Activated T-helper 1 cell treated with anti-CD3 and anti-CD28 coated beads, Interleukin-12 subunit alpha, Interleukin-12 subunit beta, Interleukin-2, Interleukin-4 antibody, amounts not matched to agents 30 ng/mL and 10 ng/mL and 1 ng/mL, durations not matched to agents 14 hours and 24 hours and 36 hours (primary cell): Measurements from ENCODE around the gene F13A1. TPM values are rescaled to one million over a fixed set of nuclear protein-coding genes. Genes with fewer than 3 reads are reported as not detected.

Experiments used
- DNase-seq: peaks from one replicate; pipeline ENCODE4 v3.0.0; 2021; ENCODE audit warnings: low spot score
- H3K27ac Mint-ChIP-seq: one replicate; pipeline ENCODE4 v1.8.0; 2021; ENCODE audit warnings: mild to moderate bottlenecking, mixed read lengths
- H3K27me3 Mint-ChIP-seq: one replicate; pipeline ENCODE4 v1.8.0; 2022; ENCODE audit warnings: mild to moderate bottlenecking, moderate library complexity, mixed read lengths; ENCODE audit not compliant: insufficient read depth
- H3K36me3 Mint-ChIP-seq: one replicate; pipeline ENCODE4 v1.8.0; 2021; ENCODE audit warnings: low read depth, mixed read lengths
- H3K4me1 Mint-ChIP-seq: one replicate; pipeline ENCODE4 v1.8.0; 2021; ENCODE audit warnings: low read depth, mixed read lengths
- H3K4me3 Mint-ChIP-seq: one replicate; pipeline ENCODE4 v1.8.0; 2021; ENCODE audit warnings: mild to moderate bottlenecking, moderate library complexity, mixed read lengths
- H3K9me3 Mint-ChIP-seq: one replicate; pipeline ENCODE4 v1.8.0; 2021; ENCODE audit warnings: mixed read lengths
- intact Hi-C: fragments of 100-400 bp; cut with micrococcal nuclease; formaldehyde crosslinking; loops from one replicate; pipeline ENCODE4 v1.15.1; 2024
- total RNA-seq: library from RNA; stranded (reverse); gene quantifications from 2 replicates; pipeline ENCODE4 v1.2.3, GENCODE V29; 2022

F13A1 gene
- total RNA-seq, 1 donor from 2014 or later: not detected

DNA sequence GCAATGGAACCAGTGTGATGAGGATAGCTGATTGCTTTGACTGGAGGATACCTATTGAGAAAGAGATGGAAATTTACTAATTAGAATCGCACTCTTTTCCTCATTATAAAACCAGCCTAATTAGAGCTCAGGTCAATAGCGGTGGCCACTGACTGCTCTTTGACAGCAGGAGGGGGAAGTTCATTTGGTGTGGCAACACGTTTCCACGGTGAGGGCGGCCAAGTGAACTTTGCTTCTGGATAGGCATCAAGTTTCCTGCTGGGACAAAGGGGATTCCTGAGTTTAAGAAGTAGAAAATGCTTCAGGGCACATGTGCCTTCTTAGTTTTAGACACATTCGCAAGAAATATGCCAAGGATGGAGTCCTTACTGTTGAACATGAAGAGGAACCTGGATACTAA, 168.4 kb downstream of the F13A1 start:
- H3K27me3 Mint-ChIP-seq: peaks cover 3% of the 10 kb centered on the region
- H3K4me3 Mint-ChIP-seq: no peak overlapping the region
- DNase-seq: no peak
- intact Hi-C loops: no loop called here
- no peaks in the 10 kb centered on the region for H3K9me3 Mint-ChIP-seq
- no peaks in the 10 kb centered on the region for H3K4me1 Mint-ChIP-seq
- no peak overlapping the region for H3K27ac Mint-ChIP-seq
- H3K36me3 Mint-ChIP-seq: no peaks in the 10 kb centered on the region

GRCh38 chr6:6148192-6148815, 172.2 kb downstream of the F13A1 start:
- Mint-ChIP-seq H3K27ac (no peak overlapping the region), H3K4me3 (no peak overlapping the region), H3K27me3 (peaks cover 3% of the 10 kb centered on the region), H3K36me3 (no peaks in the 10 kb centered on the region), H3K9me3 (no peaks in the 10 kb centered on the region), H3K4me1 (no peaks in the 10 kb centered on the region)
- no peak for DNase-seq
- intact Hi-C loops: no loop called here

DNA sequence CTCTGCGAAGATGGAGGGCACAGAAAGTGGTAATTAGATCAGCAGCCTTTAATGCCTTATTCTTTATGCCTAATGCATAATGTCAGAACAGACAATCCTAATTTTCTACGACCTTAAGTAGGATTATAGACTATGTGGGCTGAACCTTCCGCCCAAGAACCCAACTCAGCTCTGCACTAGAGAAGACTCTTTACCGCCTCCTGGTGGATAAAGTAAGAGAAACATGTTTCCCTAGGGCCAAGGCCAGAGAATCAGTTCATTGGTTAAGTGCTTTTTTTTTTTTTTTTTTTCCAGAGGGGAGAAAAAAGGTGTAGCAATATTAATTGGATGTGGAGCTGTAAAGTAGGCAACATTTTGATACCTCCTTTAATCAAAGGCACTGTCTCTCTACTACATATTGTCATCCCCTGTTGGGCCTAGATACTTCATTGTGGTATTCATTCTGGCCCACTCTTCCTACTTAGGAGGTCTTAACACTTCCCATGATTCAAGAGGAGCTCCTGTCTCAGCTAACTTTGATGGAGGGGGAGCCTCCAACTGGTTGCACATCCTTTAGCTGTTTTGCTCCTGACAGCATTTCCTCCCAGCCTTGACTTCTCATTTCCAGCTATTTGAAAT, 188.9 kb downstream of the F13A1 start:
- no peaks in the 10 kb centered on the region for H3K4me1 Mint-ChIP-seq
- DNase-seq: no peak
- no peaks in the 10 kb centered on the region for H3K36me3 Mint-ChIP-seq
- peaks cover 2% of the 10 kb centered on the region for H3K27me3 Mint-ChIP-seq
- intact Hi-C loops: loop anchor here (2.0 to 5.0 kb wide), 2 partner anchors 416 to 661 kb away; no protein-coding TSS in a partner anchor
- H3K4me3 Mint-ChIP-seq: no peak overlapping the region
- no peaks in the 10 kb centered on the region for H3K9me3 Mint-ChIP-seq
- no peak overlapping the region for H3K27ac Mint-ChIP-seq

GRCh38 chr6:6125495-6125894, 195.0 kb downstream of the F13A1 start:
- Mint-ChIP-seq H3K27me3 (peaks cover 2% of the 10 kb centered on the region), H3K27ac (no peak overlapping the region), H3K4me3 (no peak overlapping the region), H3K36me3 (no peaks in the 10 kb centered on the region), H3K4me1 (no peaks in the 10 kb centered on the region), H3K9me3 (no peaks in the 10 kb centered on the region)
- intact Hi-C loops: no loop called here
- no peak for DNase-seq

- DNase-seq: no peak
- no peaks in the 10 kb centered on the region for H3K36me3 Mint-ChIP-seq
- H3K4me3 Mint-ChIP-seq: no peak overlapping the region
- H3K9me3 Mint-ChIP-seq: no peaks in the 10 kb centered on the region
- intact Hi-C loops: no loop called here
- no peaks in the 10 kb centered on the region for H3K4me1 Mint-ChIP-seq
- H3K27ac Mint-ChIP-seq: no peak overlapping the region
- H3K27me3 Mint-ChIP-seq: no peaks in the 10 kb centered on the region
These were observed 196.7 kb downstream of the F13A1 start for GRCh38 chr6:6123803-6124202.

DNA sequence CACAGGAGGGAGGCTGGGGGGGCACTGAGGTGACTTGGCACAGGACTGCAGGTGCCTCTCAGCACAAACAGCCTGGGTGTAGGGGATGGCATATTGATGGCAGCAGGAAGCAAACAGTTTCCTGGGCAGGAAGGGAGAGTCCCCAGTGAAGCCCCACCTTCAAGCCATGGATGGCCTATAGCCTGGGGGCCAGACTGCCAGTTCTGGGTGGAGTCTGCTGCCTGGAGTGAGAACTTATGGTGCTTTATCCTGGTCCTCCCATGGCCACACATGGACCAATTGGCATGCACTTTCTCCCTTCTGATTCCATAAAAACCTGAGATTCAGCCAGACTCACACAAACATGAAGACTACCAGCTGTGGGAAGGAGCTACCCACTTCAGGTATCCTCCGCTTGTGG, 198.5 kb downstream of the F13A1 start:
- intact Hi-C loops: no loop called here
- peaks cover 3% of the 10 kb centered on the region for H3K9me3 Mint-ChIP-seq
- DNase-seq: no peak
- no peaks in the 10 kb centered on the region for H3K36me3 Mint-ChIP-seq
- H3K27ac Mint-ChIP-seq: no peak overlapping the region
- H3K4me1 Mint-ChIP-seq: no peaks in the 10 kb centered on the region
- peaks cover 3% of the 10 kb centered on the region for H3K27me3 Mint-ChIP-seq
- H3K4me3 Mint-ChIP-seq: no peak overlapping the region

DNA sequence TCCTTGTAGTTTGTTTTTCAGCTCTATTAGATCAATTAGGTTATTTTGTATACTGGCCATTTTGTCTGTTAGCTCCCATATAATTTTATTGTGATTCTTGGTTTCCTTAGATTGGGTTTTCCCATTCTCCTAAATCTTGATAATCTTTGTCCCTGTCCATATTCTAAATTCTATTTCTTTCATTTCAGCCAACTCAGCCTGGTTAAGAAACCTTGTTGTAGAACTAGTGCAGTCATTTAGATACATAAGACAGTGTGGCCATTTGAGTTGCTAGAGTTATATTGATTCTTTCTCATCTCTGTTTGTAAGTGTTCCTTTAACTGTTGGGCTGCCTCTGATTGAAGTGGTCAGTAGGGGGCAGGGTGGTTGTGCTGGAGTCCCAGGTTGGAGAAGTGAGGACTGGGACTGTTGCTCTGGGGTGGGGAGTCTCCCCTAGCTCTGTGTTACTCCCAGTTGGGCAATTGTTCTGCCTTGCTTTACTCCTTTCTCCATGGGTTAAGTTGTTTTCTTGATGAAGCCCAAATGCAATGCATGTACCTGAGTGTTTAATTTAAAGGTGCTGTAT, 214.9 kb downstream of the F13A1 start:
- Mint-ChIP-seq H3K27ac (no peak overlapping the region), H3K9me3 (peaks cover 8% of the 10 kb centered on the region), H3K4me3 (no peak overlapping the region), H3K4me1 (no peaks in the 10 kb centered on the region), H3K36me3 (no peaks in the 10 kb centered on the region), H3K27me3 (peaks cover 2% of the 10 kb centered on the region)
- intact Hi-C loops: no loop called here
- DNase-seq: no peak
